ENCODE data around the gene FUS.

Gene FUS

DNA sequence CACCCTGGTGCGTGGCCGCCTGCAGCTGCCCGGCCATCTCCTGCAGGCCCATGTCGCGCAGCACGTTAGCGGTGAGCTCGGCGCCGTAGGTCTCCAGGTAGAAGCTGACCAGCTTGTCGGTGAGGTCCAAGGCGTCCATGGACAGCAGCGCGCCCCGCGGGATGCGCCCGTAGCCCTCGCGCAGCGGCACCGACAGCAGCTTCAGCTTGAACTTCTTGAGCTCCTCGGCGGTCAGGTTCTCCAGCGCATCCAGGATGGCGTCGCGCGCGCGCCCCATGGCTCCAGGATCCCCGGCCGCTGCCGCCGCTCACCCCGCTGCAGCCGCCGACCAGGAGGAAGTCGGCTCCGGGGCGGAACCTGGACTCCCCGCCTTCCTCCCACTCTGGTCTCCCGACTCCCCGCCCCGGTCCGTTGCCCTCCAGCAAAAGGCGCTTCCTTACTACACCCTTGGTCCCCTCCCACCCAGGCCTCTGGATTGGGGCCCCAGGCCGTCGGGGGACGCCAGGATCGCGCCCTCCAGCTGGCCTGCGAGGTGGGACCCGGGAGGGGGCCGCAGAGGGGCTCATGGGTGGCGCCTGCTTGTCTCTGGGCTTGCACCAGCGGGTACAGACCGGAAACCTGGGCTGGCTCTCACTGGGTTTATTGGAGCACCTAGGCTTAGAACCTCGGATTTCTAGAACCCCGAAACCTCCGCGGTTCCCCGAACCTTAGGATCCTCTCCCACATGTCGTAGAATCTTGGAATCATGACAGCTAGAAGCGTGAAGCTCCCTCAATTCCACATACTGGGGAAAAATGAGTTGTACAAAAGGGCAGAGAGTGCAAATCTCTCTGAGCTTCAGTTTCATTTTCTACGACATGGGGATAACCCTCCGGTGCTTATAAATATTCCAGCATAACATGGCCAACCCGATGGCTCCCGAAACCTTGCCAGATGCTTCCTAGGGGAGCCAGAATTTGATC is 22.8 kb downstream of the FUS start, which contains the start of gene PYCARD:
Gene PYCARD (minus strand): TSS at position 347 of the 962 bp plus-strand sequence. CDS start 70 bp downstream, at position 277.
- no peak for FAIRE-seq

DNA sequence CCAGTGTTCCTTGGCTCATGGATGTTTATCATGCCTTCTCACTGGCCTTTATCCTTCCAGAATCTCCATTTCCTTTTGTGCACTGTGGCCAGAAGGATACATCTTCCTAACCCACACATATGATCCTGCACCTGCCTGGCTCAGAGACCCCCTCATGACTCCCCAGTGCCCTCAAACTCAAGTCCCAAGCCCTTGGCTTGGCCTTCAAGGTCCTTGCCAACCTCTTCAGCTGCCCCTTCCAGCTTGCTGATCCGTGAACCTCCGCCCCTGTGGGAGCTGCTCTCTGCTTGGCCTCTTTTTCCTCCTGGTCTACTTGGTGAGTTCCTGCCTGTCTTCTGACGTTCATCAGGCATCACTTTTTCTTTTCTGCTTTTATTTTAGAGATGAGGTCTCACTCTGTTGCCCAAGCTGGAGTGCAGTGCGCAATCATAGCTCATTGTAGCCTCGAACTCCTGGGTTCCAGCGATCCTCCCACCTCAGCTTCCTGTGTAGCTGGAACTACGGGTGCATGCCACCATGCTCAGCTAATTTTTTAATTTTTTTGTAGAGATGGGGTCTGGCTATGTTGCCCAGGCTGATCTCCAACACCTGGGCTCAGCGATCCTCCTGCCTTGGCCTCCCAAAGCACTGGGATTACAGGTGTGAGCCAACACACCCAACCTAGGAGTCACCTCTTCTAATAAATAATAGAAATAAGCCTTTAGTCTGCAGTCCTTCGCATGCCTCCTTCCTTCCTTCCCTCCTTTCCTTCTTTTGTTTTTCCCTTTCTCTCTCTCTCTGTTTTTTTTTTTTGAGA is 25.1 kb downstream of the FUS start:
- no peak for FAIRE-seq

DNA sequence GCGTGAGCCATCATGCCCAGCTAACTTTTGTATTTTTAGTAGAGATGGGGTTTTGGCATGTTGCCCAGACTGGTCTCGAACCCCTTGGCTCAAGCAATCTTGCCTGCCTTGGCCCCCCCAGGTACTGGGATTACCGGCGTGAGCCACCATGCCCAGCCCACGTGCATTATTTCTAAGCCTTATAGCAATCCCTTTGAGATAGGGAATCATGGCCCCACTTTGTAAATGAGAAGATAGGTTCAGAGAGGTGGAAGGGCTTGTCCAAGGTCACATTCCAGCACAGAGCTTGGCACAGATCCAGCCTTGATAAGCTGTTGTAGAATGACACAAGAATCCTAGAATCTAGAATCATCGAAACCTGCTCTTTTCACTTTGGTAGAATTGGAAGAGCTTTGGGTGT is 26.8 kb downstream of the FUS start:
- no peak for FAIRE-seq

DNA sequence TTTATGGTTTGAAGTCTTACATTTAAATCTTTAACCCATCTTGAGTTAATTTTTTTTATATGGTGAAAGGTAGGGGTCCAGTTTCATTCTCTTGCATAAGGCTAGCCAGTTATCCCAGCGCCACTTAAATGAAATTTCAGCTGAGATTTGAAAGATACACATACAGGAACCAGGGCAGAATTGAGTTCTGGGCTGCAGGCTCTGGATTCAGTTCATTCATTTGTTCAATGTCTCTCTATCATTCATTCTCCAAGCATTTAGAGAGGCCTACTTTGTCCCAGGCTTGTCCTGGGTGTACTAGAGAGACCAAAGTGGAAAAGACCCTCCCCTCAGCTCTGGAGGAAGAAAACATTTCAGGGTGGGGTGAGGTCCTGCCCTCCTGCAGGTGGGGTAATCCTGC is 33.4 kb downstream of the FUS start:
- no peak for FAIRE-seq

DNA sequence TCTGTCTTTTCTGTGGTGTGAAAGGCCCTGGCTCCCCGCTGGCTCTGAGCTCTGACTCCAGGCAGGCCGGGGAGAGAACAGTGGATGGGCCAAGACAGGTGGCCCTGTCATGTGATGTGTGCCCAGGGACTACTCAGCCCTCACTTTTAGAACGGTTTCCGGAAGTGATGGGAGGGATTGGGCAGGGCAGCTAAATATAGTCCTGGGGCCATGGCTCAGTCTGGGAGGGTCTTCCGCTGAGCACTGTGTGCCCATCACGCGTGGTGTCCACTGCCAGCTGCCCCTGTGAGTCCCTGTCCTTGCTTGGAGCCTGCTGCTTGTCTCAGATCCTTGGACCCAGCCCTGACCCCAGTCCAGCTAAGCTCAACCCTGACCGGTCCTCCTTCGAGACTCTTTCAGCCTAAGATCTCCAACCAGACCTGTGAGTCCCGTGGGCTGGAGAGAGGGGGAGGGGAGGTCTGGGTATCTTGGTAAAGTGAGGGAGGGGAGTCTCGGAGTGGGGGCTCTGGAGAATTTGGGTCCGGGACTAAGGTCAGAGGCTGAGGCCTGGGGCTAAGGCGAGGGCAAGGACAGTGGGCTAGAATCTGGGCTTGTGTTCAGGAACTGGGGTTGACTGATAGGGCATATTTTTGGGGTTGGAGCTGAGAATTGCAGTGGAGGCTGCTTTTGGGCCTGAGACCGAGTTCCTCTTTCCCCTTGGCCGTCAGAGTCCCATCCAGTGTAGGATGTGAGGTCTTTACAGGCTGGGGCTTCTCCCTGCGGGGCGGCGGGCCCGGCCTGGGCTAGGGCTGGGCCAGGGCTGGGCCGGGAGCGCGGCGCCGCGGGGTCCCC is 34.2 kb downstream of the FUS start, which contains the start of gene TRIM72:
Gene TRIM72 (plus strand): TSS at position 243 of the 831 bp plus-strand sequence. CDS start 620 bp downstream, outside the sequence.
- no peak for FAIRE-seq

DNA sequence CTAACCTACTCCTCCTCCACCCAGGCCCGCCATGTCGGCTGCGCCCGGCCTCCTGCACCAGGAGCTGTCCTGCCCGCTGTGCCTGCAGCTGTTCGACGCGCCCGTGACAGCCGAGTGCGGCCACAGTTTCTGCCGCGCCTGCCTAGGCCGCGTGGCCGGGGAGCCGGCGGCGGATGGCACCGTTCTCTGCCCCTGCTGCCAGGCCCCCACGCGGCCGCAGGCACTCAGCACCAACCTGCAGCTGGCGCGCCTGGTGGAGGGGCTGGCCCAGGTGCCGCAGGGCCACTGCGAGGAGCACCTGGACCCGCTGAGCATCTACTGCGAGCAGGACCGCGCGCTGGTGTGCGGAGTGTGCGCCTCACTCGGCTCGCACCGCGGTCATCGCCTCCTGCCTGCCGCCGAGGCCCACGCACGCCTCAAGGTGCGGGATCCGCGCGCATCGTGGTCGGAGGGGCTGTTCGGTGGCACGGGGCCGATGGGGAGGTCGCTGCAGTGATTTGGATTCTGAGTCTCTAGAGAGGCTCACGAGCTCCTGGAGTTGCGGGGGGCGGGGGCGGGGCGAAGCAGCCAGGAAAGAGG is 34.9 kb downstream of the FUS start:
- no peak for FAIRE-seq

DNA sequence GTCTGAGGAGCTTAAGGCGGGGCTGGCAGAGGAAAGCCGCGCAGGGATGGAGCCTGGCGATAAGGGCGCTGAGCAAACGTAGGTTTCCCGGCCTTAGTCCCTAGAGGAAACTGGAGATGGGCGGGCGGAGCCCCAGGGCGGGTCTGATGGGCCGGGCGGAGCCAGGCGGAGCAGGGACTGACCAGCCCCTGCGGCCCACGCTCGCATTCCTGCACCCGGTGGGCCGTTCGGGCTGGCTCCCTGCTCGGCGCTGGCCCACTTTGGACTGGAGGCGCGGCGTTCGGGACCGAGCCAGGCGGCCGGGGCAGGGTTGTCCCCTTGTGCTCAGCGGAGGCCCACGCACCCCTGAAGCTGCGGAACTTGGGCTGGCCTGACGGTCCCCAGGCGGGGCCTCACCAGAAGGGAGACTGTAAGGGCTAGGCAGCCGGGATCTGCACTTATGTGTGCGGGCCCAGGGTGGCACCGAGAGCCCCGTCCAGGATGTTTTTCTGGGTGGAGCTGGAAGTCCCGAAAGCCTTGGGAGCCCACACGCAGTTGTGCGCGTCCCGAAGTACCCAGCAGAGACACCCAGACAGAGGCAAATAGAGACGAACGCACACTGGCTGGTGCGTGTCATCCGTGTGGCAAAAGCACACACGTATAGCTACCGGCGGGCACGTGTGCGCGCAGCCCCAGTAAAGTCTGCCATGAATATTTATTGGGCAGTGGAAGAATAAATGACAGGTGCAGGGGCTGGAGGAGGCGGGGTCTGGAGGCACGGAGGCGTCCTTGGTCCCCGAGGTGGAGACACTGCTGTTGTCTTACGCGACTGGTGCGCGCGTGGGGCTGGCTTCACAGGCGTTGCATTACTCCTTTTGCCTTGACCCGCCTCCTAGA is 35.6 kb downstream of the FUS start:
- no peak for FAIRE-seq

DNA sequence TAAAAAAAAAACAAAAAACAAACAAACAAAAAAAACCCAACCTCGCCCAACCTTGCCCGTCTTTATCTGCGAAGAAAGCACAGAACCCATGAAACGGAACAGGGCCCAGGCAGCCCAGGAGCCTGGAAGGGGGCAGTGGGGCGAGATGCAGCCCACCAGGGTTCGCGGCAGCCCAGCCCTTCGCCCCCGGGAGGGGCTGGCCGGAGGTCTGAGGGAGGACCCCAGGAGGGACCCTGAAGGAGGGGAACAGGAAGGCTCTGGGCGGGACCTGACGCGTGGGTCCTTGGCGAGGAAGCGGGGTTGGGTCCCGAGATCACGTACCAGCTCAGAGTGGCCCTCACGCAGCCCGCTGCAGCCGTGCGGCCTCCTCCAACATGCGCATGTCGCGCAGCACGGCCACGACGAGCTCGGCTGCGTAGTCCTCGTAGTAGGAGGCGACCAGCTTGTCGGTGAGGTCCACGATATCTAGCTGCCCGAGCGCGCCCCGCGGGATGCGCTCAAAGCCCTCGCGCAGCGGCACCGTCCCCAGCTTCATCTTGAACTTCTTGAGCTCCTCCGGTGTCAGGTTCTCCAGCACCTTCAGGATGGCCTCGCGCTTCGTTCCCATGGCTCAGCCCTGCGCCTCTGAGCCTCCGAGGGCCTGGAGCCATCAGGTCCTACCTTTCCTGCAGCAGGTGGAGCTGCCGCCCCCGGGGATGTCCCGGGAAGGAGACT is 36.6 kb downstream of the FUS start, which contains the start of gene PYDC1:
Gene PYDC1 (minus strand): TSS at position 714 of the 714 bp plus-strand sequence. CDS start 107 bp downstream, at position 607.
- no peak for FAIRE-seq

DNA sequence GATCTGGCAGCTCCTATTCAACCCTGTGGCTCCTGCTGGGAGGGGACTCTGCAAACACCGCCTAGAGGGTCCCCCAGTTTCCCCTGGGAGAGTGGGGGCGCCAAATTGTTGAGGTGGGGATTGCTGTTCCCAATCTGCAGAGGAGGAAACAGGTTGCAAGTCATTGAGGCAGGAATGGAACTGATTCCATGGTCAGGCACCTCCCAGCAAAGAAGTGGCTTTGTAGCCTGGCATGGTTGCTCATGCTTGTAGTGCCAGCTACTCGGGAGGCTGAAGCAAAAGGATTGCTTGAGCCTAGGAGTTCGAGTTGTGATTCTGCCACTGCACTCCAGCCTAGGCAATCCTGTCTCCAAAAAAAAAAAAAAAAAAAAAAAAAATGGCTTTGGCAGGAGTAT is 37.2 kb downstream of the FUS start:
- FAIRE-seq: no peak

DNA sequence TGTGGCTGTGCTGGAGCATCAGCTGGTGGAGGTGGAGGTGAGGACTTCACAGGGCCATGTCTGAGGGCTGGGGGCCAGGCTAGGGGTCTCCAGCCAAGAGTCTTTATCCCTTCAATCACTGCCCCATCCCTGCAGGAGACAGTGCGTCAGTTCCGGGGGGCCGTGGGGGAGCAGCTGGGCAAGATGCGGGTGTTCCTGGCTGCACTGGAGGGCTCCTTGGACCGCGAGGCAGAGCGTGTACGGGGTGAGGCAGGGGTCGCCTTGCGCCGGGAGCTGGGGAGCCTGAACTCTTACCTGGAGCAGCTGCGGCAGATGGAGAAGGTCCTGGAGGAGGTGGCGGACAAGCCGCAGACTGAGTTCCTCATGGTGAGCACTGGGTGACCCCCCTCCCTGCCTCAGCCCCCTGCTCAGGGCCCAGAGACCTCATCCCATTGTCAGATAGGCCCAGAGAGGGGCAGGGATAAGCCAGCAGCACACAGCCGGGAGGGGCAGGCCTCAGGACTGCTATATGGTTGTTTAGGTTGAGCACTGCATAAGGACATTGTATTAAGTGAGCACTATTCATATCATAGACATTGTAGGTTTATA is 39.3 kb downstream of the FUS start:
- FAIRE-seq: no peak

DNA sequence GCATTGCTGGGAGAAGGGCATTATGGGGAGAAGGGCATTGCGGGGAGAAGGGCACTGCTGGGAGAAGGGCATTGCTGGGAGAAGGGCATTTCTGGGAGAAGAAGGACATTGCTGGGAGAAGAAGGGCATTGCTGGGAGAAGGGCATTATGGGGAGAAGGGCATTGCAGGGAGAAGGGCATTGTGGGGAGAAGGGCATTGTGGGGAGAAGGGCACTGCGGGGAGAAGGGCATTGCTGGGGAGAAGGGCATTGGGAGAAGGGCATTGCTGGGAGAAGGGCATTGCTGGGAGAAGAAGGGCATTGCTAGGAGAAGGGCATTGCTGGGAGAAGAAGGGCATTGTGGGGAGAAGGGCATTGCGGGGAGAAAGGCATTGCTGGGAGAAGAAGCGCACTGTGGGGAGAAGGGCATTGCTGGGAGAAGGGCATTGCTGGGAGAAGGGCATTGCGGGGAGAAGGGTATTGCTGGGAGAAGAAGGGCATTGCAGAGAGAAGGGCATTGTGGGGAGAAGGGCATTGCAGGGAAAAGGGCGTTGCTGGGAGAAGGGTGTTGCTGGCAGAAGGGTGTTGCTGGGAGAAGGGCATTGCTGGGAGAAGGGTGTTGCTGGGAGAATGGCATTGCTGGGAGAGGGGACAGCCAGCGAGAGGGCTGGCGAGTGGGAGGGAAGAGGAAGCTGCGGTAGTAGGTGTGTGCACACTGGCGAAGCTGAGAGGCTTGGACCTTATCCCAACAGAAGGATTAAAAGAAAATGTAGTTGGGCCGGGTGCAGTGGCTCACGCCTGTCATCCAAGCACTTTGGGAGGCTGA is 41.6 kb downstream of the FUS start:
- no peak for FAIRE-seq

DNA sequence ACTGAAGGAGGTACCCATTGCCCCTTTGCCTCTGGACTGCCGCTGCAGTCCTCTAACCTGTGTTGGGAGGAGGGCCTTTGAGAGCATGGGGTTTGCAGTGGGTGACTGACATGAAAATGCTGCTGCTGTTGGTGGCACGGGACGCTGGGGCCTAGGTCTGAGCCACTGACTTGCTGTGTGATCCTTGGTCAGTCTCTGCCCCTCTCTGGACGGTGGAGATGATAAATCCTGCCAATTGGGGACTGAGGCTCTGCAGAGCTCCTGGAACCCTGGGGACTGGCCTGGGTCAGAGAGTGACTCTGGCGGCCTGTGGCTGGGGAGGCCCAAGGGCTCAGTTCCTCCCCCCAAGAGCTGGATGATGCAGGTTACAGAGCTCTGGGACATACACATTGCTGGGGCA is 43.1 kb downstream of the FUS start:
- FAIRE-seq: no peak

DNA sequence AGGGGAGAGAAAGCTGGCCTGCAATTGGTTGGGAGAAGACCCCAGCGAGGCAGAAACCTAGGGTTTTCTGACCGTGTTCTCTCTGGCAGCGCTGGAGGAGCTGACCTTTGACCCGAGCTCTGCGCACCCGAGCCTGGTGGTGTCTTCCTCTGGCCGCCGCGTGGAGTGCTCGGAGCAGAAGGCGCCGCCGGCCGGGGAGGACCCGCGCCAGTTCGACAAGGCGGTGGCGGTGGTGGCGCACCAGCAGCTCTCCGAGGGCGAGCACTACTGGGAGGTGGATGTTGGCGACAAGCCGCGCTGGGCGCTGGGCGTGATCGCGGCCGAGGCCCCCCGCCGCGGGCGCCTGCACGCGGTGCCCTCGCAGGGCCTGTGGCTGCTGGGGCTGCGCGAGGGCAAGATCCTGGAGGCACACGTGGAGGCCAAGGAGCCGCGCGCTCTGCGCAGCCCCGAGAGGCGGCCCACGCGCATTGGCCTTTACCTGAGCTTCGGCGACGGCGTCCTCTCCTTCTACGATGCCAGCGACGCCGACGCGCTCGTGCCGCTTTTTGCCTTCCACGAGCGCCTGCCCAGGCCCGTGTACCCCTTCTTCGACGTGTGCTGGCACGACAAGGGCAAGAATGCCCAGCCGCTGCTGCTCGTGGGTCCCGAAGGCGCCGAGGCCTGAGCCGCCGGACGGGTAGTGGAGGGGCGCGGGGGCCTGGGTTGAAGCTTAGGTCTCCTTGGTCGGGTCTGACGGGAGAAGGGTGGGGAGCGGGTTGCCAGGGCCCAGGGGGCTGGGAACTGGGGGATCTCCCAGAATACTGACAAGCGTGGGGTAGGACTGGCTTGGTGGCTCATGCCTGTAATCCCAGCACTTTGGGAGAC is 44.4 kb downstream of the FUS start:
- FAIRE-seq: no peak

DNA sequence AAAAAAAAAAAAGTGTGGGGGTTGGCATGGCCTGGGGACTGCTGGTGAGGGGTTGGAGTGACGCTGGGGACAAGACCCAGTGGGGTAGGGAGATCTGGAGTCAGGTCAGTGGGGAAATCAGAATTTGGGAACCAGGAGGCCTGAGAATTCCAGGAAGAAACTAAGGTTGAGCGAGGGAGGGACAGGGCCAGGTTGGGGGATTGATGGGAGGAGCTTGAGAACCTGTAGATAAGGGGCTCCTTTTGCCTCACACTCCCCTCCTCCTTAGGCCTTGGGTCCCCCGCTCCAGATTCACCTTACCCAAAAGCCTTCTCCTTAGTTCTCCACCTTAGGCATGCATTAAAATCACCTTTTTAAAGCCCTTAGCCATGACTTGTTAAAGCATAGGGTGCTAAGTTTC is 45.3 kb downstream of the FUS start:
- no peak for FAIRE-seq

DNA sequence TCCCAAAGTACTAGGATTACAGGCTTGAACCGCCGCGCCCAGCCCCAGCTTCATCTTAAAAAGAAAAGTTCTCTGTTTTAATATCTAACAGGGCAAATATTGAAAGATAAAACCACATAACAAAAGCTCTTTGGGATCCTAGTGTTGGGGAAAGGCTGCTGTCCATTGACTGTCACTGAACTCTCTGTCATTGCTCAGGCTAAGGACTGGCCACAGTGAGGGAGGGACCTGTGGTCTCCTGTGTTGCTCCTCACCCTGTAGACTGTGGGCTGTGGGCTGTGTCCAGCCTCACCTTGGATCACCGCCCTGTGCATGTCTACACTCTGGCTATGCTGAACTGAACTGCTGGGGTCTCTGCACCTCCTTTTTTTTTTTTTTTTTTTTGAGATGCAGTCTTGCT is 48.3 kb downstream of the FUS start:
- FAIRE-seq: no peak

DNA sequence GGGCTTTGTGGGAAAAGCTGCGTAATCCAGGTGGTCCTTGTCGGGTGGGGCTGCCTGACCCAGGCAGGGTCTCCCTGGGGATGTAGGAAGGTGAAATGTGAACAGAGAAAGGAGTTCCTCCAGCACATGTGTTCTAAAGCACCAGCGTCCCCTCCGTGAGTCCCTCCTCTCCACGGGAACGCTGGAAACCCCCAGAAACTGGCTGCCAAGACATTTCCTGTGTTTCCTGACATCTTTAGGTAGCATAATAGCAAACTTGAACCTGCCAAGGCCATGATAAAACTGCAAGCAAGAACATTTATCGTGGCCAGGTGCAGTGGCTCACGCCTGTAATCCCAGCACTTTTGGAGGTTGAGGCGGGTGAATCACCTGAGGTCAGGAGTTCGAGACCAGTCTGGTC is 49.6 kb downstream of the FUS start:
- no peak for FAIRE-seq

DNA sequence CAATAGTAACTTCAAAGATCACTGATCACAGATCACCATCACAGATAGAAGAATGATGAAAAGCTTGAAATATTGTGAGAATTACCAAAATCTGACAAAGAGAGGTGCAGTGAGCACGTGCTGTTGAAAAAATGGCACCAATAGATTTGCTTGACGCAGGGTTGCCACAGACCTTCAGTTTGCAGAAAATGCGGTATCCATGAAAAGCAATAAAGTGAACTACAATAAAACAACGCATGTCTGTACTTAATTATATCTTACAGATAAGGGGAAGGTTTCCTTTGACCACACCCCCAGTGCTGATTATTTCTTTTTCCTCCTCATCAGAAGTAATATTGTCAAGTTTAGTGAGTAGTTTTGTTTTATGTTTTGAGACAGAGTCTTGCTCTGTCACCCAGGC is 58.1 kb downstream of the FUS start:
- FAIRE-seq: no peak

Data from endometrium (tissue), 2 donors.